Measurements from ENCODE around the gene NEURL1.

GRCh38 chr10:103459615-103460014 lies 33.9 kb upstream of the NEURL1 start:
- TF ChIP-seq CTCF (IDR thresholded peaks at IDR 0.05), result no peak
- TF ChIP-seq POLR2A (IDR thresholded peaks at IDR 0.05), result no peak
- TF ChIP-seq POLR2AphosphoS5 (IDR thresholded peaks at IDR 0.05; ENCODE audit: insufficient read depth in 1 of 2, low read depth in 1 of 2), result no peak

Measured in vagina (tissue), 2 donors.